ENCODE data around the gene PCP2.

PCP2 gene

GRCh38 chr19:7640803-7641202 lies 7.3 kb upstream of the PCP2 start:
- DNase-seq (ENCODE audit: low read depth, low spot score): no peak
- TF ChIP-seq, protein P1, sequence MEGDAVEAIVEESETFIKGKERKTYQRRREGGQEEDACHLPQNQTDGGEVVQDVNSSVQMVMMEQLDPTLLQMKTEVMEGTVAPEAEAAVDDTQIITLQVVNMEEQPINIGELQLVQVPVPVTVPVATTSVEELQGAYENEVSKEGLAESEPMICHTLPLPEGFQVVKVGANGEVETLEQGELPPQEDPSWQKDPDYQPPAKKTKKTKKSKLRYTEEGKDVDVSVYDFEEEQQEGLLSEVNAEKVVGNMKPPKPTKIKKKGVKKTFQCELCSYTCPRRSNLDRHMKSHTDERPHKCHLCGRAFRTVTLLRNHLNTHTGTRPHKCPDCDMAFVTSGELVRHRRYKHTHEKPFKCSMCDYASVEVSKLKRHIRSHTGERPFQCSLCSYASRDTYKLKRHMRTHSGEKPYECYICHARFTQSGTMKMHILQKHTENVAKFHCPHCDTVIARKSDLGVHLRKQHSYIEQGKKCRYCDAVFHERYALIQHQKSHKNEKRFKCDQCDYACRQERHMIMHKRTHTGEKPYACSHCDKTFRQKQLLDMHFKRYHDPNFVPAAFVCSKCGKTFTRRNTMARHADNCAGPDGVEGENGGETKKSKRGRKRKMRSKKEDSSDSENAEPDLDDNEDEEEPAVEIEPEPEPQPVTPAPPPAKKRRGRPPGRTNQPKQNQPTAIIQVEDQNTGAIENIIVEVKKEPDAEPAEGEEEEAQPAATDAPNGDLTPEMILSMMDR (IDR thresholded peaks at IDR 0.05; ENCODE audit: low read depth, low read length): no peak
- H3K4me3 ChIP-seq (ENCODE audit: low read depth, low read length): no peak overlapping the region
- in situ Hi-C loops (cut with HindIII; ENCODE audit: low sequenced_read_pairs): no loop called here

DNA sequence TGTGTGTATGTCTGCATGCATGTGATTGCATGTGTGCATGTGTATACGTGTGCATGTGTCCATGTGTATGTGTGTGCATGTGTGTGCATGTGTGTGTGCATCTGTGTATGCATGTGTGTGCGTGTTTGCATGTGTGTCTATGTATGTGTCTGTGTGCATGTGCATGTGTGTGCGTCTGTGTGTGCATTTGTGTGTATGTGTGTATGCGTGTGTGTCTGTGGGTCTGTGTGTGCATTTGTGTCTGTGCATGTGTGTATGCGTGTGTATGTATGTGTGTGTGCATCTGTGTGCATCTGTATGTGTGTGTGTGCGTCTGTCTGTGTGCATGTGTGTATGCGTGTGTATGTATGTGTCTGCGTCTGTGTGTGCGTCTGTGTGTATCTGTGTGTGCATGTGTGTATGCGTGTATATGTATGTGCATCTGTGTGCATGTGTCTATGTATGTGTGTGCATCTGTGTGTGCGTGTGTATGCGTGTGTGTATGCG lies 6.4 kb upstream of the PCP2 start:
- H3K4me3 ChIP-seq (ENCODE audit: low read depth, low read length): no peak overlapping the region
- TF ChIP-seq, protein P1 (IDR thresholded peaks at IDR 0.05; ENCODE audit: low read depth, low read length): no peak
- in situ Hi-C loops (cut with HindIII; ENCODE audit: low sequenced_read_pairs): no loop called here
- DNase-seq (ENCODE audit: low read depth, low spot score): no peak

DNA sequence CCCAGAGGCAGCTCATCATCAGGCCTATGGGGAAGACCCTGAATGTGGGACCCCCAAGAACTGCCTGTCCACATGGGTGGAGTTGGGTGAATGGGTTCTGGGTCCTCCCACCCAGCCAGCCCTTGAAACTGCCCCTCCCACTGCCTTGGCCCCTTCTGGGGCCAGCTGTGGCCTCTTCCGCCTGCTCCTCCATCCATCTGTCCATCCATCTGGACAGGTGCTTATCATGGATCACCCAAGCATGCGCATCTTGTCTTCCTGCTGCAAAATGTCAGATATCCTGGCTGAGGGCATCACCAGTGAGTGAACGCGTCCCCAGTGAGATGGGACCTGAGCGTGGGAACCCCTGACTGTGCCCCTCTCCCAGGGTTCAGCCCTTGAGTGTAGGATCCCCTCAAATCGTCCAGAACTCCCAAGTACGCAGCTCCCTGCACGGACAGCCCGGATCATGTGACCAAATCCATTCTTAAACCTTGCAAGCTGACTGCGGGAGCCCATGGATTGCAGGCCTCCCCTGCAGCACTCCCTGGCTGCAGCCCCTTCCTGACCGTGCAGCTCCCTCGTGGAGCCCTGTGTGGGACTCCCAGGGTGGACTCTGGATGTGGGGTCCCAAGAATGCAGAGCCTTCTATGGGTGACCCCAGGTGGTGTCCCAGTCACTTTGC lies 5.4 kb upstream of the PCP2 start:
- DNase-seq (ENCODE audit: low read depth, low spot score): no peak
- in situ Hi-C loops (cut with HindIII; ENCODE audit: low sequenced_read_pairs): no loop called here
- TF ChIP-seq, protein P1 (IDR thresholded peaks at IDR 0.05; ENCODE audit: low read depth, low read length): no peak
- no peak overlapping the region for H3K4me3 ChIP-seq (ENCODE audit: low read depth, low read length)

GRCh38 chr19:7637374-7638256 lies 4.1 kb upstream of the PCP2 start:
- H3K4me3 ChIP-seq (ENCODE audit: low read depth, low read length): peak overlapping the region; percentile 29
- DNase-seq (ENCODE audit: low read depth, low spot score): no peak
- TF ChIP-seq, protein P1 (IDR thresholded peaks at IDR 0.05; ENCODE audit: low read depth, low read length): no peak
- in situ Hi-C loops (cut with HindIII; ENCODE audit: low sequenced_read_pairs): no loop called here

GRCh38 chr19:7636691-7637373 lies 3.3 kb upstream of the PCP2 start, which contains the start of gene STXBP2:
TSS of gene STXBP2 (plus strand) at chr19:7637110. CDS start at chr19:7637150, 40 bp downstream.
- H3K4me3 ChIP-seq (ENCODE audit: low read depth, low read length): peak within 1 kb of the TSS; percentile 29
- no peak for DNase-seq (ENCODE audit: low read depth, low spot score)
- in situ Hi-C loops (cut with HindIII; ENCODE audit: low sequenced_read_pairs): no loop called here
- TF ChIP-seq, protein P1 (IDR thresholded peaks at IDR 0.05; ENCODE audit: low read depth, low read length): no peak

DNA sequence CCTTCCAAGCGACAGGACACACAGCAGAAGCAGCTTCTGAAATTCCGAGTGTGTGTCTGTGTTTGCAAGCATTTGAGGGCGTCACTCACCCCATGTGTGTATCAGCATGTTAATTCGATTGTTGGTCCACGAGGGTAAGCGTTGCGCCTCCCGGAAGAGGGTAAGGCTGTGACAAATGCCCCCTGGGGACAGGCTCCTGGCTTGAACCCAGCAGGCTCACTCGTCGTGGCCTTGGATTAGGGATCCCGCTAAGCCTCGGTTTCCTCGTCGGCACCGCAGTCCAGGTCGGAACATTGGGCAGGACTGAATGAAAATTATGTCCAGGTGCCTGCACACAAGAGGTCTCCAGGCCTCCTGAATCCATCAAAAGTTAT lies 2.8 kb upstream of the PCP2 start:
- TF ChIP-seq, protein P1 (IDR thresholded peaks at IDR 0.05; ENCODE audit: low read depth, low read length): no peak
- no peak for DNase-seq (ENCODE audit: low read depth, low spot score)
- H3K4me3 ChIP-seq (ENCODE audit: low read depth, low read length): peak overlapping the region; percentile 18
- in situ Hi-C loops (cut with HindIII; ENCODE audit: low sequenced_read_pairs): no loop called here
